Trophoblast cell (in vitro differentiated cells and primary cell): ENCODE results near the gene SLC5A2.

Experiments
- DNase-seq, 2 donors: peaks; one replicate each; pipeline ENCODE4 v3.0.0-alpha.2; 2016
- H2AFZ ChIP-seq: 2 replicates; pipeline ENCODE4 v1.6.1; 2013; ENCODE audit warnings: low read length, moderate library complexity, mild to moderate bottlenecking; ENCODE audit not compliant: insufficient read depth, poor library complexity
- H2AK5ac ChIP-seq: 2 replicates; pipeline ENCODE4 v1.6.1; 2013; ENCODE audit warnings: mild to moderate bottlenecking, low read length
- H2BK120ac ChIP-seq: 2 replicates; pipeline ENCODE4 v1.6.1; 2013; ENCODE audit warnings: low read length, mild to moderate bottlenecking, moderate library complexity; ENCODE audit not compliant: insufficient read depth, poor library complexity
- H2BK12ac ChIP-seq: 2 replicates; pipeline ENCODE4 v1.6.1; 2013; ENCODE audit warnings: mild to moderate bottlenecking, low read length, moderate library complexity
- H2BK5ac ChIP-seq: 2 replicates; pipeline ENCODE4 v1.6.1; 2013; ENCODE audit warnings: low read length, low read depth, moderate library complexity, mild to moderate bottlenecking; ENCODE audit not compliant: poor library complexity
- H3K14ac ChIP-seq: 2 replicates; pipeline ENCODE4 v1.6.1; 2013; ENCODE audit warnings: mild to moderate bottlenecking, low read length
- H3K18ac ChIP-seq: 2 replicates; pipeline ENCODE4 v1.6.1; 2013; ENCODE audit warnings: mild to moderate bottlenecking, low read length
- H3K23ac ChIP-seq: 2 replicates; pipeline ENCODE4 v1.6.1; 2013; ENCODE audit warnings: low read length
- H3K27ac ChIP-seq: 2 replicates; pipeline ENCODE4 v1.5.1; 2013; ENCODE audit warnings: low read depth, mild to moderate bottlenecking, inconsistent platforms, low read length, moderate library complexity
- H3K27me3 ChIP-seq: 2 replicates; pipeline ENCODE4 v1.6.1; 2013; ENCODE audit warnings: inconsistent platforms, mild to moderate bottlenecking, low read length, moderate library complexity; ENCODE audit not compliant: insufficient read depth
- H3K36me3 ChIP-seq, 2 experiments: 1 replicate in 1 of 2; 2 replicates in 1 of 2; pipeline ENCODE4 v1.6.1; 2013; ENCODE audit warnings: low read length in 2 of 2, mild to moderate bottlenecking in 2 of 2, moderate library complexity in 1 of 2; ENCODE audit not compliant: insufficient read depth in 2 of 2, control insufficient read depth in 1 of 2
- H3K4ac ChIP-seq: 2 replicates; pipeline ENCODE4 v1.6.1; 2013; ENCODE audit warnings: low read depth, mild to moderate bottlenecking, low read length, moderate library complexity
- H3K4me1 ChIP-seq, 2 experiments: 1 replicate in 1 of 2; 2 replicates in 1 of 2; pipeline ENCODE4 v1.6.1; 2013; ENCODE audit warnings: low read length in 2 of 2, mild to moderate bottlenecking in 2 of 2, moderate library complexity in 1 of 2; ENCODE audit not compliant: insufficient read depth in 2 of 2, control insufficient read depth in 1 of 2
- H3K4me2 ChIP-seq: 2 replicates; pipeline ENCODE4 v1.6.1; 2013; ENCODE audit warnings: inconsistent platforms, mild to moderate bottlenecking, low read length, moderate library complexity
- H3K4me3 ChIP-seq: 2 replicates; pipeline ENCODE4 v1.5.1; 2013; ENCODE audit warnings: mild to moderate bottlenecking, low read depth, low read length, inconsistent platforms
- H3K79me1 ChIP-seq: one replicate; pipeline ENCODE4 v1.6.1; 2013; ENCODE audit warnings: low read length
- H3K79me2 ChIP-seq: 2 replicates; pipeline ENCODE4 v1.6.1; 2013; ENCODE audit warnings: low read length, mild to moderate bottlenecking; ENCODE audit not compliant: control insufficient read depth, insufficient read depth, poor library complexity
- H3K9ac ChIP-seq: 2 replicates; pipeline ENCODE4 v1.6.1; 2013; ENCODE audit warnings: mild to moderate bottlenecking, low read length
- H3K9me3 ChIP-seq: 2 replicates; pipeline ENCODE4 v1.6.1; 2013; ENCODE audit warnings: low read depth, mild to moderate bottlenecking, control low read depth, inconsistent platforms, low read length; ENCODE audit not compliant: insufficient read depth
- H4K12ac ChIP-seq: 2 replicates; pipeline ENCODE4 v1.6.1; 2013; ENCODE audit warnings: low read depth, mild to moderate bottlenecking, low read length, moderate library complexity
- H4K8ac ChIP-seq: 2 replicates; pipeline ENCODE4 v1.6.1; 2013; ENCODE audit warnings: low read depth, mild to moderate bottlenecking, low read length, moderate library complexity
- H4K91ac ChIP-seq: one replicate; pipeline ENCODE4 v1.6.1; 2013; ENCODE audit warnings: low read depth, mild to moderate bottlenecking, low read length, moderate library complexity
- WGBS: extraction: QIAGEN DNeasy Blood & Tissue Kit; methylation state at CpG from one replicate; pipeline ENCODE4 v1.1.7; 2013; ENCODE audit warnings: missing lambda C conversion rate; ENCODE audit not compliant: insufficient read length, insufficient coverage; ENCODE audit errors: extremely low coverage; 5-methylcytosine and 5-hydroxymethylcytosine counted together

Gene SLC5A2

GRCh38 chr16:31458844-31459686 lies 23.9 kb upstream of the SLC5A2 start, which contains the start of gene ARMC5:
Gene ARMC5 (plus strand): TSS chr16:31459501. CDS start chr16:31459525, 24 bp downstream.
- Histone ChIP-seq H3K27me3 (no peaks in the 10 kb centered on the region), H3K4ac (peak within 1 kb of the TSS; percentile 93), H4K8ac (peak within 1 kb of the TSS; percentile 100)

GRCh38 chr16:31459687-31460581 lies 23.0 kb upstream of the SLC5A2 start:
- H3K4me3 ChIP-seq, result peak overlapping the region; percentile 88
- no peak overlapping the region for H2BK12ac ChIP-seq
- peak overlapping the region; percentile 99 for H3K27ac ChIP-seq
- H3K36me3 ChIP-seq, result peaks cover 20 to 27% of the 10 kb centered on the region in 2 experiments
- peak overlapping the region; percentile 99 for H3K14ac ChIP-seq
- H3K9ac ChIP-seq, result peak overlapping the region; percentile 90
- peaks cover 2% of the 10 kb centered on the region for H3K9me3 ChIP-seq
- peak overlapping the region; percentile 93 for H3K4ac ChIP-seq
- H3K4me2 ChIP-seq, result peak overlapping the region; percentile 95
- WGBS, result no CpG with 5 or more reads among the region's 61 CpGs
- peaks cover 19% of the 10 kb centered on the region for H3K79me2 ChIP-seq
- H3K27me3 ChIP-seq, result no peaks in the 10 kb centered on the region
- peak overlapping the region; percentile 71 for H2AK5ac ChIP-seq
- no peak overlapping the region for H3K23ac ChIP-seq
- H3K4me1 ChIP-seq, result peaks cover 14 to 24% of the 10 kb centered on the region in 2 experiments
- peak; percentile 100 for DNase-seq
- H3K79me1 ChIP-seq, result peaks cover 15% of the 10 kb centered on the region
- peak overlapping the region; percentile 94 for H4K12ac ChIP-seq
- peak overlapping the region; percentile 96 for H2BK5ac ChIP-seq
- peak overlapping the region; percentile 96 for H4K91ac ChIP-seq
- H2AFZ ChIP-seq, result peak overlapping the region; percentile 98
- peak overlapping the region; percentile 89 for H2BK120ac ChIP-seq
- H3K18ac ChIP-seq, result peak overlapping the region; percentile 95
- H4K8ac ChIP-seq, result peak overlapping the region; percentile 100

More at GRCh38 chr16:31458844-31459686, 23.9 kb upstream of the SLC5A2 start, which contains the start of gene ARMC5:
- H3K27ac ChIP-seq, result peak within 1 kb of the TSS; percentile 99
- peak within 1 kb of the TSS; percentile 71 for H2AK5ac ChIP-seq
- H3K23ac ChIP-seq, result no peak within 1 kb of the TSS
- H3K4me3 ChIP-seq, result peak within 1 kb of the TSS; percentile 88
- H3K4me2 ChIP-seq, result peak within 1 kb of the TSS; percentile 95
- peak within 1 kb of the TSS; percentile 96 for H2BK5ac ChIP-seq
- H2BK120ac ChIP-seq, result peak within 1 kb of the TSS; percentile 89
- peaks cover 2% of the 10 kb centered on the region for H3K9me3 ChIP-seq
- H4K91ac ChIP-seq, result peak within 1 kb of the TSS; percentile 96
- peak; percentile 99 for DNase-seq
- H3K79me2 ChIP-seq, result peaks cover 19% of the 10 kb centered on the region
- no CpG with 5 or more reads among the region's 91 CpGs for WGBS
- peak within 1 kb of the TSS; percentile 90 for H3K9ac ChIP-seq
- peak within 1 kb of the TSS; percentile 99 for H3K14ac ChIP-seq
- H2AFZ ChIP-seq, result peak within 1 kb of the TSS; percentile 98
- H3K79me1 ChIP-seq, result peaks cover 15% of the 10 kb centered on the region
- H3K18ac ChIP-seq, result peak within 1 kb of the TSS; percentile 95
- H2BK12ac ChIP-seq, result no peak within 1 kb of the TSS
- H3K36me3 ChIP-seq, result peaks cover 12 to 19% of the 10 kb centered on the region in 2 experiments
- peak within 1 kb of the TSS; percentile 94 for H4K12ac ChIP-seq
- H3K4me1 ChIP-seq, result peaks cover 14 to 25% of the 10 kb centered on the region in 2 experiments

GRCh38 chr16:31460582-31461002 lies 22.3 kb upstream of the SLC5A2 start:
- peaks cover 19% of the 10 kb centered on the region for H3K79me2 ChIP-seq
- DNase-seq, result peak; percentile 30 to 73
- H3K4me2 ChIP-seq, result peak overlapping the region; percentile 63
- peaks cover 15% of the 10 kb centered on the region for H3K79me1 ChIP-seq
- H3K9ac ChIP-seq, result no peak overlapping the region
- no peak overlapping the region for H2BK5ac ChIP-seq
- H3K18ac ChIP-seq, result no peak overlapping the region
- peak overlapping the region; percentile 84 for H4K91ac ChIP-seq
- no peak overlapping the region for H2BK120ac ChIP-seq
- H3K27ac ChIP-seq, result no peak overlapping the region
- peaks cover 2% of the 10 kb centered on the region for H3K9me3 ChIP-seq
- H3K27me3 ChIP-seq, result no peaks in the 10 kb centered on the region
- no peak overlapping the region for H2AK5ac ChIP-seq
- H3K4me1 ChIP-seq, result peaks cover 14 to 21% of the 10 kb centered on the region in 2 experiments
- peaks cover 24 to 29% of the 10 kb centered on the region in 2 experiments for H3K36me3 ChIP-seq
- H3K23ac ChIP-seq, result no peak overlapping the region
- H2BK12ac ChIP-seq, result no peak overlapping the region
- peak overlapping the region; percentile 76 for H3K14ac ChIP-seq
- H3K4me3 ChIP-seq, result no peak overlapping the region
- H4K12ac ChIP-seq, result peak overlapping the region; percentile 63
- H4K8ac ChIP-seq, result peak overlapping the region; percentile 89
- H2AFZ ChIP-seq, result no peak overlapping the region
- no CpG with 5 or more reads among the region's 8 CpGs for WGBS
- no peak overlapping the region for H3K4ac ChIP-seq
